ENCODE results near the gene KAZALD1.

DNA sequence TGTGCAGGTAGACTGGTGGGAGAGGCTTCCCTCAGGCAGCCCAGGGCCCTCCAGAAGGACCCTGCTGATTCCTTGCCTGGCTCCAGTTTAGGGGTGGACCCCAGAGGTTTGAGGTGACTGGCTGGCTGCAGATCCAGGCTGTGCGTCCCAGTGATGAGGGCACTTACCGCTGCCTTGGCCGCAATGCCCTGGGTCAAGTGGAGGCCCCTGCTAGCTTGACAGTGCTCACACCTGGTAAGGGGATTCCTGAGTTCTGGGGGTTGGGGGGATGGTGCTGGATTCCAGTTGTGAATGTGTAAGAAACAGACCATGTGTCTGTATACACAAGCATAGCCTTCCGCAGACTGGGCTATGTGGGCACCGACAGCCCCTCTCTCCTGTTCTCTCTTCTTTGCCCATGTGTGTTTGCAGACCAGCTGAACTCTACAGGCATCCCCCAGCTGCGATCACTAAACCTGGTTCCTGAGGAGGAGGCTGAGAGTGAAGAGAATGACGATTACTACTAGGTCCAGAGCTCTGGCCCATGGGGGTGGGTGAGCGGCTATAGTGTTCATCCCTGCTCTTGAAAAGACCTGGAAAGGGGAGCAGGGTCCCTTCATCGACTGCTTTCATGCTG lies 2.7 kb downstream of the KAZALD1 start:
- no peak for TF ChIP-seq RAD21 (conservative IDR thresholded peaks at IDR 0.05)
- TF ChIP-seq EP300 (conservative IDR thresholded peaks at IDR 0.05; ENCODE audit: poor library complexity, severe bottlenecking): no peak
- TF ChIP-seq EZH2 (IDR thresholded peaks at IDR 0.05; ENCODE audit: borderline replicate concordance, insufficient read depth, low read length, poor library complexity, severe bottlenecking): no peak
- TF ChIP-seq POLR2AphosphoS5 (IDR thresholded peaks at IDR 0.05): no peak
- no peak for TF ChIP-seq CTCF (IDR thresholded peaks at IDR 0.05; ENCODE audit: poor library complexity, severe bottlenecking)
- TF ChIP-seq TAF1 (IDR thresholded peaks at IDR 0.05; ENCODE audit: low read depth): no peak
- no peak for TF ChIP-seq SMC3 (conservative IDR thresholded peaks at IDR 0.05; ENCODE audit: poor library complexity)
